Eye (tissue), 1 donor: Measurements from ENCODE around the gene CCDC170.

ENCODE experiments used
- DNase-seq: peaks from one replicate; pipeline ENCODE4 v3.0.0-alpha.2; 2015

CCDC170 gene

DNA sequence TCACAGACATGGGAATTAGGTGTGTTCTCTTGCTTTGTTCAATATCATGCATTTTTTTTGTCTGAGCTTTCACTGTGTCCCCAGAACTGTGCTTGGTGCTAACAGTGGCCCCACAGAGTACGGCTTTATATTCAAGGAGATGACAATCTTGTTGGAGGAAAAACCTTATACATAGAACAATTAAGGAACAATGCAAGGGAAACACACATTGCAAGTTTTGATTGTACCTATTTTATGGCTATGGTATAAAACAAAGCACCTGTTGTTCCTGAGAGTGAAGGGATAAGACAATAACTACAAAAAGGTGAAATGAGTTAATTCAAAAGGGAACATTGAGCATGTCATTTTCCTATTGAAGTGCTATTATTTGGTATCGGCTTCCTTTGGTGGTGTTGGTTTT lies 169.7 kb downstream of the CCDC170 start:
- no peak for DNase-seq

DNA sequence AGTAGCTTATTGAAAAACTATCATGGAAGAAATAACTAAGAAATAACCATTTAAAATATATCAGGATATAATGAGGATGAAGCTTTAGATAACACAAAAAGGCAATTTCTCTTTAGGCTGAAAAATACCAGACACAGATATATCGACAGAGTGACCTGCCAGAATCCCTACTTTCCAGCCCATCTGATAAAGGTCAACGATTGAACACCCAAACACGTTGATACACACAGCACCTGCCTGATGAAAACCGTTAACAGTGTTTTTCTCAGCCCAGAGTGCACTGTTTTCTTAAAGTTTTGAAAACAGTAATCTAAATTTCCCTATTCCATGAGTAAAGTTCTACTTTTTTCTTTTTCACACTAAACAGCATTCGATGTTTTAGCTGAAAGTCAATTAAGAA lies 170.6 kb downstream of the CCDC170 start:
- DNase-seq, result no peak

DNA sequence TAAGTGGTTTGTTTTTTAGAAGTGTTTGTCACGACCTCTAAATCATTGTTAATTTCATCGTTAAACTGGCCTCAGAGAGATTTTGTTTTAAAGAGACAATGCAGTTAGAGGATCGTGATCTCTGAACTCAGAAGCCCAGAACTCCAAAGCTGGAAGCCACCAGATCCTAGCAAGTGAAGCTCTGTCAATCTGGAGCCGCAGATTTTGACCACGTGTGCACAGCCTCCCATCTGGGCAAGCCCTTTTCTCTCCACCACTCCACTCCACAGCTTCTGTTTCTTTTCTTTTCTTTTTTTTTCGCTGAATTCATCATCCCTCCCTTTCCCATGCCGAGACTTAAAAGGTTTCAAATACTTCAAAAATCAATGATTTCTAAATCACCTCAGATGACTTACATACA lies 171.5 kb downstream of the CCDC170 start:
- no peak for DNase-seq

DNA sequence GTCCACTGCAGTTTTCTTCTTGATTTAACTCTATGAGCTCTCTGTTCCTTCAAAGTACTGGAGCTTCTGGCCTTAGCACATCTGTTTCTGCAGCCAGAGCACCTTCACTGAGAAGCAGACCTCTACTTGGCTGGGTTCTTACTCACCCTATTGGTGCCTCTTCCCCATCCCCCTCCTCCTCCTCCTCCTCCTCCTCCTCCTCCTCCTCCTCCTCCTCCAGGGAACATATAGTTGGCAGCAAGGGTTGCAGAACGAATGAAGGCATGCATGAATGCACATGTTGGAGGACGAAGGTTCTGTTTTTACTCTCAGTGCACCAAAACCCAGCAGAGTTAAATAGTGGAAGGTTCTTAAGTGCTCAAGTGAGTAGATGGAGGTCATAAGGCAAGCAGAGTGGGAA lies 172.7 kb downstream of the CCDC170 start:
- DNase-seq, result no peak

DNA sequence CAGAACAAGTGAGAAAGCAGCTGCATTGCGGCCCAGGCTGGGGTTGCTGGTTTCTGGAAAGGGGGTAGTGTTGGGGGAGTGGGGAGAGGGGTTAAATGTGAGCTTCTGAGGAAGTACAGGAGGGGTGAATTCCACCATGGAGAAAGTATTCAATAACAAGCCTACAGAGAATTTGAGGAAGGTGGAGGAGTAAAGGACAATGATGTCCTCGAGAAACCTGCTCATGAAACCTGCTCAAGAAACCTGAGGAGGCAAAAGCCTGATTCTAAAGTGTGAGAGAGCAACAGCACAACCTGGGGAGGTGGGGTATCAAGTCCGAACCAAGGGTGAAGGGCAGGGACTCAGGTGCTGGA lies 175.4 kb downstream of the CCDC170 start:
- no peak for DNase-seq

DNA sequence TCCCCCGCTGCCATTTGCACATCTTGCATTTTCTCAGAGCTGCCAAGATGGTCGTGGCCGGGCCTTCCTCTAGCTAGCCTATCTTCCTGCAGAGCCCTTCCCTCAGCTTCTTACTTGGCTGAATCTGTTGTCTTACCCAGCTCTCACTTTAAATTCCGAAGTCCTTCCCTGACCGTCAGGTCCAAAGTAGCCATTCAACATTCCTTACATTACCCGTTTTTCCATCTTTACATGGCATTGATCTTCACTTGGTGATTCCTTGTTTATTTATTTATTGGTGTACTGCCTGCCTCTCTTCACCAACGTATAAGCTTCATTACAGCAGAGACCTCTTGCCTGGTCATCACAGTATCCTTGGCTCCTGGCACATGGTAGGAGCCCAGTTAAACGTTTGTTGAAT lies 176.3 kb downstream of the CCDC170 start:
- no peak for DNase-seq
